Large intestine (tissue), 3 donors: Measurements from ENCODE around the gene SSH3. TPM values are rescaled to one million over a fixed set of nuclear protein-coding genes. Genes with fewer than 3 reads are reported as not detected.

Experiments
- DNase-seq, 2 donors: peaks; one replicate each; pipeline versions ENCODE4 v3.0.0 to v3.0.0-alpha.2; 2013
- H3K27ac ChIP-seq: one replicate; pipeline ENCODE4 v1.5.1; 2013; ENCODE audit warnings: low read length
- H3K27me3 ChIP-seq: 2 replicates; pipeline ENCODE4 v1.6.1; 2013; ENCODE audit warnings: low read length; ENCODE audit not compliant: control insufficient read depth, insufficient read depth
- H3K36me3 ChIP-seq: 2 replicates; pipeline ENCODE4 v1.6.1; 2013; ENCODE audit warnings: low read length; ENCODE audit not compliant: control insufficient read depth, insufficient read depth
- H3K4me1 ChIP-seq: one replicate; pipeline ENCODE4 v1.6.1; 2013; ENCODE audit warnings: low read length; ENCODE audit not compliant: control insufficient read depth, insufficient read depth
- H3K4me3 ChIP-seq: one replicate; pipeline ENCODE4 v1.5.1; 2013; ENCODE audit warnings: low read length
- H3K9me3 ChIP-seq: one replicate; pipeline ENCODE4 v1.6.1; 2013; ENCODE audit warnings: mild to moderate bottlenecking, low read depth, low read length, moderate library complexity; ENCODE audit not compliant: control insufficient read depth
- WGBS: methylation state at CpG from one replicate; pipeline ENCODE4 v1.1.5; 2013; ENCODE audit warnings: low lambda C conversion rate; ENCODE audit not compliant: insufficient coverage; 5-methylcytosine and 5-hydroxymethylcytosine counted together
- polyA plus RNA-seq: library from polyadenylated mRNA; unstranded; fragments of 120-200 nt; gene quantifications from one replicate; pipeline ENCODE4 v1.2.1, GENCODE V29; 2013

The SSH3 gene
- polyA plus RNA-seq, 1 donor: 36.4 TPM

GRCh38 chr11:67295846-67296245 lies 7.5 kb upstream of the SSH3 start:
- Histone ChIP-seq H3K4me3 (no peak overlapping the region), H3K27me3 (no peaks in the 10 kb centered on the region), H3K4me1 (no peaks in the 10 kb centered on the region), H3K9me3 (peaks cover 10% of the 10 kb centered on the region), H3K36me3 (peaks cover 42% of the 10 kb centered on the region), H3K27ac (no peak overlapping the region)
- whole genome bisulfite sequencing: 100% methylated on average over 1 of the region's 1 CpG
- DNase-seq: no peak

GRCh38 chr11:67298786-67299185 lies 4.5 kb upstream of the SSH3 start:
- H3K9me3 ChIP-seq: peaks cover 10% of the 10 kb centered on the region
- peaks cover 10% of the 10 kb centered on the region for H3K4me1 ChIP-seq
- H3K4me3 ChIP-seq: no peak overlapping the region
- 100% methylated on average over 1 of the region's 7 CpGs for WGBS
- peaks cover 35% of the 10 kb centered on the region for H3K36me3 ChIP-seq
- no peak for DNase-seq
- H3K27me3 ChIP-seq: no peaks in the 10 kb centered on the region
- no peak overlapping the region for H3K27ac ChIP-seq

GRCh38 chr11:67299471-67300191 lies 3.7 kb upstream of the SSH3 start:
- Histone ChIP-seq H3K27ac (no peak overlapping the region), H3K4me1 (peaks cover 15% of the 10 kb centered on the region), H3K4me3 (no peak overlapping the region), H3K27me3 (no peaks in the 10 kb centered on the region), H3K36me3 (peaks cover 35% of the 10 kb centered on the region), H3K9me3 (peaks cover 13% of the 10 kb centered on the region)
- WGBS: no CpG with 5 or more reads among the region's 29 CpGs
- no peak for DNase-seq

DNA sequence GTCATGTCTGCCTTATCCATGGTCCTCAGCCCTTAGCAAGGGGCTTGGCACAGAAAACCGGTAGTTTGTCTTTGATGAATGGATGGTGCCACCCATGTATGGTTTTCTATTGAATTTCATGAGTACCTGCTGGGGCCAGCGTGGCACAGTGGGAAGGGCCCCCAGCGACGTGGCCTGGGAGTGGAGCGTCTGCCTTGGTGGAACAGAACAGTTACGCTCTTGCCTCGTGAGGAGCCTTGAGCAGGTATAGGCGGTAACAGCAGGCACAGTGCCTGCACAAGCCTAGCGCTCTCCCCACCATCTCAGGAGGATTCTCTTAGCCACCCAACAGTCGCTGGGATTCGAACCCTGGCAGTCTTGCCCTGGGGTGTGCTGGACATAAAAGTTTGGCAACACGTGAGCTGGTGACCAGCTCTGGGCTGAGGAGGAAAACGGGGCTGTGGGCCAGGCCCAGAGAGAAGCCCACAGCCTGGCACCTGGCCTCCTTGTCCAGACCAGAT lies 3.0 kb upstream of the SSH3 start:
- H3K9me3 ChIP-seq: peaks cover 13% of the 10 kb centered on the region
- no peak overlapping the region for H3K27ac ChIP-seq
- no peak for DNase-seq
- H3K36me3 ChIP-seq: peaks cover 35% of the 10 kb centered on the region
- H3K4me3 ChIP-seq: no peak overlapping the region
- no CpG with 5 or more reads among the region's 13 CpGs for WGBS
- peaks cover 18% of the 10 kb centered on the region for H3K4me1 ChIP-seq
- no peaks in the 10 kb centered on the region for H3K27me3 ChIP-seq

DNA sequence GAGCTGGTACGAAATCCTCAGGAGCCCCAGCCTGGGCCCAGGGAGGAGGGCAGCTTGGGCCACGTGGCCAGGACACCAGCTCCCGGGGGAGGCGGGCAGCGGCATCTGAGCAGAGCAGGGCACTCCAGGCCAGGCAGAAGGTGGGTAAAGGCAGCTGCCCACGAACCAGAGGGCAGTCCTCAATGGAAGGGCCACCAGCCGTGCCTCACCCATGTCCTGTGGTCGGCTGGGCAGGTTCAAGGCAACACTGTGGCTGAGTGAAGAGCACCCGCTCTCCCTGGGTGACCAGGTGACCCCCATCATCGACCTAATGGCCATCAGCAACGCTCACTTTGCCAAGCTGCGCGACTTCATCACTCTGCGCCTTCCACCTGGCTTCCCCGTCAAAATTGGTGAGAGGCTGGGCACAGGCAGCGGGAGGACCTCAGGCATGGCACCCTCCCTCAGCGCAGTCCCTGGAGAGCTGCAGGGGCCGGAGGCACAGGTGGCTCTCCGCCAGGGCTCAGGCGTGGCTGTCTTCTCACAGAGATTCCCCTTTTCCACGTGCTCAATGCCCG lies 2.5 kb upstream of the SSH3 start:
- no peaks in the 10 kb centered on the region for H3K27me3 ChIP-seq
- H3K27ac ChIP-seq: no peak overlapping the region
- peaks cover 8% of the 10 kb centered on the region for H3K9me3 ChIP-seq
- no peak for DNase-seq
- no CpG with 5 or more reads among the region's 22 CpGs for WGBS
- H3K36me3 ChIP-seq: peaks cover 35% of the 10 kb centered on the region
- H3K4me3 ChIP-seq: no peak overlapping the region
- peaks cover 18% of the 10 kb centered on the region for H3K4me1 ChIP-seq

GRCh38 chr11:67301313-67301921 lies 1.9 kb upstream of the SSH3 start:
- H3K4me1 ChIP-seq: peaks cover 18% of the 10 kb centered on the region
- peak overlapping the region; percentile 61 for H3K27ac ChIP-seq
- peak overlapping the region; percentile 69 for H3K4me3 ChIP-seq
- H3K36me3 ChIP-seq: peaks cover 36% of the 10 kb centered on the region
- DNase-seq: no peak
- no peaks in the 10 kb centered on the region for H3K27me3 ChIP-seq
- no CpG with 5 or more reads among the region's 28 CpGs for WGBS
- H3K9me3 ChIP-seq: peaks cover 4% of the 10 kb centered on the region

DNA sequence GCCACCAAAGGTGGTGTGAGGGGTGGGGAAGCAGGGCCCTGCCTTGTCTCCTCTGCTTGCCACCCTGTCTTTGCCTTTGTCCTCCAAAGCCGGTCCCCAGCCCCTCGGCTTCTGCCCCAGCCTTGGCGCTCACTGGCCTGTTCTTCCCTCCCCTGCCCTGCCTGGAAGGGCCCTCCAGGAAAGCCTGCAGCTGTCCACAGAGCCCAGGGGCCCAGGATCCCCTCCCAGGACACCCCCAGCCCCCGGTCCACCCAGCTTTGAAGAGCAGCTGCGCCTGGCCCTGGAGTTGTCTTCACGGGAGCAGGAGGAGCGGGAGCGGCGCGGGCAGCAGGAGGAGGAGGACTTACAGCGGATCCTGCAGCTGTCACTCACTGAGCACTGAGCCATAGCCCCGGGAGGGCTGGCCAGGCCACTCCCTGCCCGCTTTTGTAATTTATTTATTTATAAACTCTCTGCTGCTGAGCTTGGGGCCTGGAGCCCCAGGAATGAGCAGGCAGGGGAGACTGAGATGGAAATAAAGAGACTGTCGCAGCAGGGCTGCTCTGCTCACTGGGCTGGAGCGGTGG lies 1.3 kb upstream of the SSH3 start:
- peaks cover 4% of the 10 kb centered on the region for H3K9me3 ChIP-seq
- H3K4me1 ChIP-seq: peaks cover 18% of the 10 kb centered on the region
- no peaks in the 10 kb centered on the region for H3K27me3 ChIP-seq
- no CpG with 5 or more reads among the region's 15 CpGs for WGBS
- H3K4me3 ChIP-seq: peak overlapping the region; percentile 69
- peak in 1 of 2 donors; percentile 76 for DNase-seq
- H3K27ac ChIP-seq: peak overlapping the region; percentile 61
- H3K36me3 ChIP-seq: peaks cover 40% of the 10 kb centered on the region

- H3K9me3 ChIP-seq: peaks cover 4% of the 10 kb centered on the region
- H3K27me3 ChIP-seq: no peaks in the 10 kb centered on the region
- DNase-seq: peak; percentile 45 to 77
- H3K4me1 ChIP-seq: peaks cover 18% of the 10 kb centered on the region
- peak overlapping the region; percentile 69 for H3K4me3 ChIP-seq
- peak overlapping the region; percentile 61 for H3K27ac ChIP-seq
- no CpG with 5 or more reads among the region's 23 CpGs for WGBS
- H3K36me3 ChIP-seq: peaks cover 44% of the 10 kb centered on the region
Observed at GRCh38 chr11:67302571-67303131, 679 bp upstream of the SSH3 start.

- no peaks in the 10 kb centered on the region for H3K27me3 ChIP-seq
- H3K36me3 ChIP-seq: peaks cover 54% of the 10 kb centered on the region
- H3K4me1 ChIP-seq: peaks cover 18% of the 10 kb centered on the region
- peak overlapping the region; percentile 69 for H3K4me3 ChIP-seq
- no CpG with 5 or more reads among the region's 43 CpGs for WGBS
- H3K9me3 ChIP-seq: peaks cover 4% of the 10 kb centered on the region
- H3K27ac ChIP-seq: peak overlapping the region; percentile 40
- peak in 1 of 2 donors; percentile 54 for DNase-seq
Observed at GRCh38 chr11:67303835-67304411, 593 bp downstream of the SSH3 start.
